Peyer's patch (tissue), 4 donors: ENCODE data around the gene CCPG1.
"Not testable (repeated sequence)": the region's sequence is repeated elsewhere in the genome, so short reads cannot be mapped to it uniquely, and the experiment has no call there.

ENCODE experiments used
- POLR2A ChIP-seq, 2 donors: fragments of 450-650 bp; IDR thresholded peaks; one replicate each; pipeline ENCODE4 v1.5.1; 2017; ENCODE audit warnings: antibody characterized with exemption in 2 of 2, mild to moderate bottlenecking in 2 of 2, moderate library complexity in 2 of 2
- TF ChIP-seq, protein P1 (sequence below), 6 experiments: fragments of 450-650 bp in 4 of 6; fragments of 200-600 bp in 2 of 6; sonication (generic) in 1 of 6; IDR thresholded peaks; one replicate each; pipeline ENCODE4 v1.5.1; 2017 to 2019; ENCODE audit warnings: antibody characterized with exemption in 6 of 6, mild to moderate bottlenecking in 3 of 6, moderate library complexity in 1 of 6

DNA sequence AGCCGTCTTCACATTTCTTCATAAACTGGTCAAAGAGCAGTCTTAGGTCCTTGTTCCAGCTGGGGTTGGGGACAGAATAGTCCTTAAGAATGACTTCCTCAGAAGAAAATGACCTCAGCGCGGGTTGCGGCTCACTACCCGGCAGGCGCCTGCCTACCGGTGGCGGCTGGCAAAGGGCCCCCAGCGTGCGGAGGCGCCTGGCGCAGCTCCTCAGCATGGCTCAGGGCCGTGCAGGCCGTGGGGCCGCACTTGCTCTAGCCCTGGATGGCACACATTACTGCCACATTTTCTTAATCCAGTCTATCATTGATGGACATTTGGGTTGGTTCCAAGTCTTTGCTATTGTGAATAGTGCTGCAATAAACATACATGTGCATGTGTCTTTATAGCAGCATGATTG lies 35.0 kb upstream of the CCPG1 start:
- TF ChIP-seq, protein P1, sequence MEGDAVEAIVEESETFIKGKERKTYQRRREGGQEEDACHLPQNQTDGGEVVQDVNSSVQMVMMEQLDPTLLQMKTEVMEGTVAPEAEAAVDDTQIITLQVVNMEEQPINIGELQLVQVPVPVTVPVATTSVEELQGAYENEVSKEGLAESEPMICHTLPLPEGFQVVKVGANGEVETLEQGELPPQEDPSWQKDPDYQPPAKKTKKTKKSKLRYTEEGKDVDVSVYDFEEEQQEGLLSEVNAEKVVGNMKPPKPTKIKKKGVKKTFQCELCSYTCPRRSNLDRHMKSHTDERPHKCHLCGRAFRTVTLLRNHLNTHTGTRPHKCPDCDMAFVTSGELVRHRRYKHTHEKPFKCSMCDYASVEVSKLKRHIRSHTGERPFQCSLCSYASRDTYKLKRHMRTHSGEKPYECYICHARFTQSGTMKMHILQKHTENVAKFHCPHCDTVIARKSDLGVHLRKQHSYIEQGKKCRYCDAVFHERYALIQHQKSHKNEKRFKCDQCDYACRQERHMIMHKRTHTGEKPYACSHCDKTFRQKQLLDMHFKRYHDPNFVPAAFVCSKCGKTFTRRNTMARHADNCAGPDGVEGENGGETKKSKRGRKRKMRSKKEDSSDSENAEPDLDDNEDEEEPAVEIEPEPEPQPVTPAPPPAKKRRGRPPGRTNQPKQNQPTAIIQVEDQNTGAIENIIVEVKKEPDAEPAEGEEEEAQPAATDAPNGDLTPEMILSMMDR (IDR thresholded peaks at IDR 0.05) = not testable (repeated sequence)
- not testable (repeated sequence) for TF ChIP-seq POLR2A (IDR thresholded peaks at IDR 0.05)
